Activated CD8-positive, alpha-beta T cell treated with anti-CD3 and anti-CD28 coated beads for 36 hours (primary cell): ENCODE results near the gene MDP1. TPM values are rescaled to one million over a fixed set of nuclear protein-coding genes. Genes with fewer than 3 reads are reported as not detected.

Experiments
- ATAC-seq: fragments of 200-7000 bp; cut with Tn5 transposase; one replicate; pipeline ENCODE4 v1.10.0; 2021; ENCODE audit warnings: mild to moderate bottlenecking, moderate library complexity
- CTCF ChIA-PET: fragments of 350-600 bp; sonication (Branson Sonifier 250); formaldehyde crosslinking; loops from one replicate; lab custom pipeline; 2021; ENCODE audit warnings: antibody characterized with exemption; lab: Charles Lee
- POLR2A ChIA-PET: fragments of 350-600 bp; sonication (Branson Sonifier 250); formaldehyde crosslinking; loops from one replicate; lab custom pipeline; 2021; ENCODE audit warnings: antibody characterized with exemption; lab: Charles Lee
- DNase-seq: peaks from one replicate; pipeline ENCODE4 v3.0.0-alpha.2; 2020
- H3K27ac Mint-ChIP-seq: one replicate; pipeline ENCODE4 v1.8.0; 2021; ENCODE audit warnings: mild to moderate bottlenecking, mixed read lengths
- H3K27me3 Mint-ChIP-seq: one replicate; pipeline ENCODE4 v1.8.0; 2021; ENCODE audit warnings: mixed read lengths
- H3K36me3 Mint-ChIP-seq: one replicate; pipeline ENCODE4 v1.8.0; 2021; ENCODE audit warnings: low read depth, mixed read lengths
- H3K4me1 Mint-ChIP-seq: one replicate; pipeline ENCODE4 v1.8.0; 2021; ENCODE audit warnings: low read depth, mixed read lengths
- H3K4me3 Mint-ChIP-seq: one replicate; pipeline ENCODE4 v1.8.0; 2021; ENCODE audit warnings: mild to moderate bottlenecking, moderate library complexity, mixed read lengths
- H3K9me3 Mint-ChIP-seq: one replicate; pipeline ENCODE4 v1.8.0; 2021; ENCODE audit warnings: mixed read lengths
- CTCF ChIP-seq: fragments of 200-600 bp; IDR thresholded peaks from one replicate; pipeline ENCODE4 v1.8.0; 2022; ENCODE audit warnings: antibody characterized with exemption, mild to moderate bottlenecking
- intact Hi-C: fragments of 100-400 bp; cut with micrococcal nuclease; formaldehyde crosslinking; loops from one replicate; pipeline ENCODE4 v1.10.0; 2022
- total RNA-seq, 2 experiments: library from RNA; stranded (reverse); gene quantifications; one replicate each; pipeline ENCODE4 v1.2.3, GENCODE V29; 2021

The MDP1 gene
- total RNA-seq, 2 experiments from 2014 or later = 11.2 to 11.3 TPM

GRCh38 chr14:24198814-24199524, 16.9 kb downstream of the MDP1 start:
- peak overlapping the region; percentile 60 for H3K27ac Mint-ChIP-seq
- TF ChIP-seq CTCF = no peak
- intact Hi-C loops = no loop called here

GRCh38 chr14:24197056-24197450, 18.8 kb downstream of the MDP1 start:
- Mint-ChIP-seq H3K9me3 (peaks cover 8% of the 10 kb centered on the region), H3K27ac (peak overlapping the region; percentile 78), H3K36me3 (peaks cover 57% of the 10 kb centered on the region), H3K27me3 (no peaks in the 10 kb centered on the region), H3K4me3 (peak overlapping the region; percentile 95), H3K4me1 (peaks cover 50% of the 10 kb centered on the region)
- no peak for TF ChIP-seq CTCF
- no peak for DNase-seq
- ChIA-PET POLR2A (interaction anchor here (1.1 to 4.1 kb wide), 7 partner anchors 11 to 116 kb away, joined by 4 to 58 read pairs (median 29); partner anchors contain the start of genes CHMP4A, CIDEB, IRF9 and MDP1), CTCF (interaction anchor here (3.3 to 3.7 kb wide), 2 partner anchors 100 to 111 kb away, joined by 14 to 15 read pairs; partner anchors contain the start of gene CIDEB)
- ATAC-seq = no peak
- intact Hi-C loops = no loop called here

More at GRCh38 chr14:24198814-24199524, 16.9 kb downstream of the MDP1 start:
- Mint-ChIP-seq H3K4me1 (peaks cover 42% of the 10 kb centered on the region), H3K36me3 (peaks cover 60% of the 10 kb centered on the region), H3K4me3 (no peak overlapping the region), H3K9me3 (peaks cover 17% of the 10 kb centered on the region), H3K27me3 (no peaks in the 10 kb centered on the region)
- ATAC-seq = no peak
- no peak for DNase-seq
- ChIA-PET CTCF (interaction anchor here (0.9 to 1.8 kb wide), 3 partner anchors 38 to 135 kb away, joined by 3 to 9 read pairs (median 4); partner anchors contain the start of gene IRF9), POLR2A (interaction anchor here (1.1 kb wide), 2 partner anchors 11 to 15 kb away, joined by 3 read pairs; no protein-coding TSS in a partner anchor)

GRCh38 chr14:24196071-24197055, 19.5 kb downstream of the MDP1 start:
- H3K4me3 Mint-ChIP-seq = peak overlapping the region; percentile 95
- H3K4me1 Mint-ChIP-seq = peaks cover 52% of the 10 kb centered on the region
- ChIA-PET POLR2A (interaction anchor here (0.6 to 4.1 kb wide), 21 partner anchors 10 to 234 kb away, joined by 3 to 58 read pairs (median 6); partner anchors contain the start of genes CBLN3, CHMP4A, CIDEB and EMC9), CTCF (interaction anchor here (0.9 to 3.8 kb wide), 9 partner anchors 11 to 112 kb away, joined by 3 to 15 read pairs (median 5); partner anchors contain the start of genes CHMP4A, CIDEB, DHRS1 and IRF9)
- peaks cover 56% of the 10 kb centered on the region for H3K36me3 Mint-ChIP-seq
- DNase-seq = no peak
- H3K27ac Mint-ChIP-seq = peak overlapping the region; percentile 98
- peaks cover 5% of the 10 kb centered on the region for H3K9me3 Mint-ChIP-seq
- no peak for ATAC-seq
- intact Hi-C loops = no loop called here
- no peak for TF ChIP-seq CTCF
- no peaks in the 10 kb centered on the region for H3K27me3 Mint-ChIP-seq

GRCh38 chr14:24195186-24196070, 20.4 kb downstream of the MDP1 start, which contains the start of gene TM9SF1:
TSS of gene TM9SF1 (minus strand) at chr14:24195441. CDS start at chr14:24195019, 422 bp downstream.
- POLR2A ChIA-PET = interaction anchor here (0.5 to 4.1 kb wide), 28 partner anchors 9 to 235 kb away, joined by 3 to 58 read pairs (median 4); partner anchors contain the start of genes CBLN3, CHMP4A, CIDEB and DHRS1

More at GRCh38 chr14:24195186-24196070, 20.4 kb downstream of the MDP1 start, which contains the start of gene TM9SF1:
- H3K27me3 Mint-ChIP-seq = no peaks in the 10 kb centered on the region
- H3K9me3 Mint-ChIP-seq = peaks cover 4% of the 10 kb centered on the region
- H3K4me3 Mint-ChIP-seq = peak within 1 kb of the TSS; percentile 95
- peak within 1 kb of the TSS; percentile 98 for H3K27ac Mint-ChIP-seq
- peaks cover 54% of the 10 kb centered on the region for H3K36me3 Mint-ChIP-seq
- ATAC-seq = peak; percentile 90
- intact Hi-C loops = no loop called here
- CTCF ChIA-PET = interaction anchor here (0.9 to 3.8 kb wide), 10 partner anchors 10 to 113 kb away, joined by 3 to 15 read pairs (median 4); partner anchors contain the start of genes CHMP4A, CIDEB, DHRS1 and IRF9
- peaks cover 50% of the 10 kb centered on the region for H3K4me1 Mint-ChIP-seq
- no peak for TF ChIP-seq CTCF
- DNase-seq = peak; percentile 91
